Vagina (tissue), 2 donors: ENCODE measurements around the gene PDRG1.

Experiments
- CTCF ChIP-seq, 3 experiments: fragments of 450-650 bp in 2 of 3; fragments of 200-600 bp in 1 of 3; sonication (generic) in 1 of 3; IDR thresholded peaks; one replicate each; pipeline ENCODE4 v1.5.1; 2017 to 2019; ENCODE audit warnings: antibody characterized with exemption in 3 of 3, mild to moderate bottlenecking in 2 of 3, moderate library complexity in 2 of 3
- POLR2A ChIP-seq, 2 donors: fragments of 450-650 bp; IDR thresholded peaks; one replicate each; pipeline ENCODE4 v1.6.1; 2017; ENCODE audit warnings: antibody characterized with exemption in 2 of 2, mild to moderate bottlenecking in 2 of 2, moderate library complexity in 2 of 2

GRCh38 chr20:31972471-31973021 is 20.7 kb upstream of the PDRG1 start:
- TF ChIP-seq CTCF (IDR thresholded peaks at IDR 0.05), result no peak
- TF ChIP-seq POLR2A (IDR thresholded peaks at IDR 0.05), result no peak
